ENCODE data around the gene COMT. TPM values are rescaled to one million over a fixed set of nuclear protein-coding genes. Genes with fewer than 3 reads are reported as not detected.
A peak's percentile ranks its signal among the peaks of the same experiment; 100 is the strongest.

Gene COMT
- total and polyA plus RNA-seq, 9 of the 15 experiments (the other 6 are each of a cell fraction or from before 2014, with no cell fraction given): 12.5 to 351 (median 155) TPM

DNA sequence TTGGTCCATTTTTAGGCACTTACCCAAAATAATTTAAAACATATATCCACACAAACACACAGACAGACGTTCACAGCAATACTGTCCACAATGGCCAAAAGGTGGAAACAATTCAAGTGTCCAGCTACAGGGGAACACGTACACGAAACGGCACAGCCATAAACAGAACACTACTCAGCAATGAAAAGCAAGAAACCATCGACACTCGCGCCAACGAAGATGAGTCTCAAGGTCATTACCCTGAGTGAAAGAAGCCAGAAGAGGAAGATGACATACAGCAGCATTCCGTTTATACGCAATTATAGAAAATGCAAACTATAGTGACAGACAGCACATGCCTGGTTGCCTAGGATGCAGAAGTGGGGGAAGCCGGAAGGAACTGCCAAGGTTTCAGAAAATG is 13.4 kb upstream of the COMT start (continued):
- TF ChIP-seq, protein P1, sequence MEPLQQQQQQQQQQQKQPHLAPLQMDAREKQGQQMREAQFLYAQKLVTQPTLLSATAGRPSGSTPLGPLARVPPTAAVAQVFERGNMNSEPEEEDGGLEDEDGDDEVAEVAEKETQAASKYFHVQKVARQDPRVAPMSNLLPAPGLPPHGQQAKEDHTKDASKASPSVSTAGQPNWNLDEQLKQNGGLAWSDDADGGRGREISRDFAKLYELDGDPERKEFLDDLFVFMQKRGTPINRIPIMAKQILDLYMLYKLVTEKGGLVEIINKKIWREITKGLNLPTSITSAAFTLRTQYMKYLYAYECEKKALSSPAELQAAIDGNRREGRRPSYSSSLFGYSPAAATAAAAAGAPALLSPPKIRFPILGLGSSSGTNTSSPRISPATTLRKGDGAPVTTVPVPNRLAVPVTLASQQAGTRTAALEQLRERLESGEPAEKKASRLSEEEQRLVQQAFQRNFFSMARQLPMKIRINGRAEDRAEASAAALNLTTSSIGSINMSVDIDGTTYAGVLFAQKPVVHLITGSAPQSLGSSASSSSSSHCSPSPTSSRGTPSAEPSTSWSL (CRISPR knock-in tag; IDR thresholded peaks at IDR 0.05; ENCODE audit: borderline replicate concordance): 0 out of 2 replicates have a peak, but pooled peaks have one; percentile 52
- TF ChIP-seq PHB2 (IDR thresholded peaks at IDR 0.05; ENCODE audit: low read depth) (peak; percentile 48; the same call in 1 of the 2 replicates), LARP7 (IDR thresholded peaks at IDR 0.05) (peak; percentile 43; the same call in 1 of the 2 replicates), POLR3G (IDR thresholded peaks at IDR 0.05; ENCODE audit: extremely low read depth, insufficient read length, insufficient replicate concordance) (no peak), SIN3B (IDR thresholded peaks at IDR 0.05; ENCODE audit: low read depth) (no peak), PRPF4 (IDR thresholded peaks at IDR 0.05; ENCODE audit: insufficient read depth, low read depth, low read length, poor library complexity, severe bottlenecking) (no peak), RFX5 (IDR thresholded peaks at IDR 0.05; ENCODE audit: low read depth, low read length) (no peak), ZNF12 (CRISPR knock-in tag; IDR thresholded peaks at IDR 0.05) (no peak)
- TF ChIP-seq, protein P2, sequence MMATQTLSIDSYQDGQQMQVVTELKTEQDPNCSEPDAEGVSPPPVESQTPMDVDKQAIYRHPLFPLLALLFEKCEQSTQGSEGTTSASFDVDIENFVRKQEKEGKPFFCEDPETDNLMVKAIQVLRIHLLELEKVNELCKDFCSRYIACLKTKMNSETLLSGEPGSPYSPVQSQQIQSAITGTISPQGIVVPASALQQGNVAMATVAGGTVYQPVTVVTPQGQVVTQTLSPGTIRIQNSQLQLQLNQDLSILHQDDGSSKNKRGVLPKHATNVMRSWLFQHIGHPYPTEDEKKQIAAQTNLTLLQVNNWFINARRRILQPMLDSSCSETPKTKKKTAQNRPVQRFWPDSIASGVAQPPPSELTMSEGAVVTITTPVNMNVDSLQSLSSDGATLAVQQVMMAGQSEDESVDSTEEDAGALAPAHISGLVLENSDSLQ (IDR thresholded peaks at IDR 0.05): peak; percentile 57
- TF ChIP-seq, protein P3, sequence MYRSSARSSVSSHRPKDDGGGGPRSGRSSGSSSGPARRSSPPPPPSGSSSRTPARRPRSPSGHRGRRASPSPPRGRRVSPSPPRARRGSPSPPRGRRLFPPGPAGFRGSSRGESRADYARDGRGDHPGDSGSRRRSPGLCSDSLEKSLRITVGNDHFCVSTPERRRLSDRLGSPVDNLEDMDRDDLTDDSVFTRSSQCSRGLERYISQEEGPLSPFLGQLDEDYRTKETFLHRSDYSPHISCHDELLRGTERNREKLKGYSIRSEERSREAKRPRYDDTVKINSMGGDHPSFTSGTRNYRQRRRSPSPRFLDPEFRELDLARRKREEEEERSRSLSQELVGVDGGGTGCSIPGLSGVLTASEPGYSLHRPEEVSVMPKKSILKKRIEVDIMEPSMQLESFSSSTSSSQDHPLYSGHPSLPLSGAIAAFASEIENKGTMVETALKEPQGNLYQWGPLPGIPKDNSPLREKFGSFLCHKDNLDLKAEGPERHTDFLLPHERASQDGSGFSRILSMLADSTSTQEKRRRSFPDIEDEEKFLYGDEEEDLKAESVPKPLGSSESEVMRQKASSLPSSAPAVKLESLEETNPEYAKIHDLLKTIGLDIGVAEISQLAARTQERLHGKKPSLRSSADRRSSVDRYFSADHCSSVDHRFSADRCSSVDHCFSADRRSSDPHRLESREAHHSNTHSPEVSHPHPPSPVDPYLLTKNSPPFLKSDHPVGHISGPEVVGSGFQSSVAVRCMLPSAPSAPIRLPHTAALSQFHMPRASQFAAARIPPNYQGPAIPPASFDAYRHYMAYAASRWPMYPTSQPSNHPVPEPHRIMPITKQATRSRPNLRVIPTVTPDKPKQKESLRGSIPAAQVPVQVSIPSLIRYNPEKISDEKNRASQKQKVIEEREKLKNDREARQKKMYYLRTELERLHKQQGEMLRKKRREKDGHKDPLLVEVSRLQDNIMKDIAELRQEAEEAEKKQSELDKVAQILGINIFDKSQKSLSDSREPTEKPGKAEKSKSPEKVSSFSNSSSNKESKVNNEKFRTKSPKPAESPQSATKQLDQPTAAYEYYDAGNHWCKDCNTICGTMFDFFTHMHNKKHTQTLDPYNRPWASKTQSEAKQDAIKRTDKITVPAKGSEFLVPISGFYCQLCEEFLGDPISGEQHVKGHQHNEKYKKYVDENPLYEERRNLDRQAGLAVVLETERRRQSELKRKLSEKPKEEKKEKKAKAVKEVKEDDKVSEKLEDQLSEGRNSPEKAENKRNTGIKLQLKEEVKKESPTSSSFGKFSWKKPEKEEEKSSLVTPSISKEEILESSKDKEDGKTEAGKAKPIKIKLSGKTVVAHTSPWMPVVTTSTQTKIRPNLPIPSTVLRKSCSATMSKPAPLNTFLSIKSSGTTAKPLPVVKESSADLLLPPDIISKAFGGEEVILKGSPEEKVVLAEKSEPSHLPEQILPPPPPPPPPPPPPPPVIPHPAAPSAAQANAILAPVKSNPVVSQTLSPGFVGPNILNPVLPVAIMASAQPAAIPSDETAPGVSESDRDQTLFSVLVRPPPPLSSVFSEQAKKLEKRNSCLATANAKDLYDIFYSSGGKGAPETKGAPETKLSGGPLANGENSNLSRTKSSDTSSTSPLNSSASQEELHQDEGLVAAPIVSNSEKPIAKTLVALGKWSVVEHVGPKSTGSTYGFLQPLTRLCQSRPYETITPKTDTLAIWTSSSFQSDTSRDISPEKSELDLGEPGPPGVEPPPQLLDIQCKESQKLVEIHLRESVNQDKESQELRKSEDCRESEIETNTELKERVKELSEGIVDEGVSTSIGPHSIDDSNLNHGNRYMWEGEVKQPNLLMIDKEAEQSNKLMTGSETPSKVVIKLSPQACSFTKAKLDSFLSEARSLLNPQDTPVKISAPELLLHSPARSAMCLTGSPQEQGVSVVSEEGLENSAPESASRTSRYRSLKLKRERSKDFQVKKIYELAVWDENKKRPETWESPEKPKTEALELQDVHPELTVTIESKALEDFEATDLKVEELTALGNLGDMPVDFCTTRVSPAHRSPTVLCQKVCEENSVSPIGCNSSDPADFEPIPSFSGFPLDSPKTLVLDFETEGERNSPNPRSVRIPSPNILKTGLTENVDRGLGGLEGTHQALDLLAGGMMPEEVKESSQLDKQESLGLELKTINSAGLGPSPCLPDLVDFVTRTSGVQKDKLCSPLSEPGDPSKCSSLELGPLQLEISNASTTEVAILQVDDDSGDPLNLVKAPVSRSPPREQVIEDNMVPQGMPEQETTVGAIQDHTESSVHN (IDR thresholded peaks at IDR 0.05; ENCODE audit: borderline replicate concordance in 1 of 2, low read depth in 1 of 2): no peak
- TF ChIP-seq, protein P4, sequence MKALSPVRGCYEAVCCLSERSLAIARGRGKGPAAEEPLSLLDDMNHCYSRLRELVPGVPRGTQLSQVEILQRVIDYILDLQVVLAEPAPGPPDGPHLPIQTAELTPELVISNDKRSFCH (CRISPR knock-in tag; IDR thresholded peaks at IDR 0.05): no peak
- TF ChIP-seq, protein P4 (tag; IDR thresholded peaks at IDR 0.05): no peak; the same call in 1 of the 2 replicates
- TF ChIP-seq, protein P5, sequence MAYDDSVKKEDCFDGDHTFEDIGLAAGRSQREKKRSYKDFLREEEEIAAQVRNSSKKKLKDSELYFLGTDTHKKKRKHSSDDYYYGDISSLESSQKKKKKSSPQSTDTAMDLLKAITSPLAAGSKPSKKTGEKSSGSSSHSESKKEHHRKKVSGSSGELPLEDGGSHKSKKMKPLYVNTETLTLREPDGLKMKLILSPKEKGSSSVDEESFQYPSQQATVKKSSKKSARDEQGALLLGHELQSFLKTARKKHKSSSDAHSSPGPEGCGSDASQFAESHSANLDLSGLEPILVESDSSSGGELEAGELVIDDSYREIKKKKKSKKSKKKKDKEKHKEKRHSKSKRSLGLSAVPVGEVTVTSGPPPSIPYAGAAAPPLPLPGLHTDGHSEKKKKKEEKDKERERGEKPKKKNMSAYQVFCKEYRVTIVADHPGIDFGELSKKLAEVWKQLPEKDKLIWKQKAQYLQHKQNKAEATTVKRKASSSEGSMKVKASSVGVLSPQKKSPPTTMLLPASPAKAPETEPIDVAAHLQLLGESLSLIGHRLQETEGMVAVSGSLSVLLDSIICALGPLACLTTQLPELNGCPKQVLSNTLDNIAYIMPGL (CRISPR knock-in tag; IDR thresholded peaks at IDR 0.05): no peak
